GM06990 (cell line): ENCODE results near the gene UPK3A.
"Not testable (repeated sequence)": the region's sequence is repeated elsewhere in the genome, so short reads cannot be mapped to it uniquely, and the experiment has no call there.

Source experiments
- DNase-seq: peaks from one replicate; pipeline ENCODE4 v3.0.0-alpha.2; 2011; ENCODE audit not compliant: insufficient read length; ENCODE audit errors: extremely low read depth
- H3K27me3 ChIP-seq: replicated peaks from 2 replicates; pipeline ENCODE4 v1.6.0; 2011; ENCODE audit warnings: low read length; ENCODE audit not compliant: control insufficient read depth, insufficient read depth
- H3K36me3 ChIP-seq: 2 replicates; pipeline ENCODE4 v1.5.1; 2011; ENCODE audit warnings: low read length; ENCODE audit not compliant: control insufficient read depth, insufficient read depth
- H3K4me3 ChIP-seq: replicated peaks from 2 replicates; pipeline ENCODE4 v1.5.1; 2011; ENCODE audit warnings: low read depth, mild to moderate bottlenecking, control low read depth, low read length
- CTCF ChIP-seq: IDR thresholded peaks from 2 replicates; pipeline ENCODE4 v1.5.1; 2011; ENCODE audit warnings: low read length, control low read depth, mild to moderate bottlenecking, inconsistent platforms; ENCODE audit not compliant: insufficient read depth, poor library complexity, severe bottlenecking

The UPK3A gene

GRCh38 chr22:45322873-45323525 is 38.2 kb downstream of the UPK3A start:
- H3K36me3 ChIP-seq, result peaks cover 4% of the 10 kb centered on the region
- TF ChIP-seq CTCF, result no peak
- no peaks in the 10 kb centered on the region for H3K27me3 ChIP-seq
- H3K4me3 ChIP-seq, result no peak overlapping the region
- DNase-seq, result no peak

- Histone ChIP-seq H3K27me3 (no peaks in the 10 kb centered on the region), H3K36me3 (peaks cover 4% of the 10 kb centered on the region), H3K4me3 (no peak overlapping the region)
- TF ChIP-seq CTCF, result no peak
- no peak for DNase-seq
These were observed 38.9 kb downstream of the UPK3A start for GRCh38 chr22:45323695-45324094.

- DNase-seq, result no peak
- Histone ChIP-seq H3K4me3 (no peak overlapping the region), H3K27me3 (no peaks in the 10 kb centered on the region), H3K36me3 (peaks cover 4% of the 10 kb centered on the region)
- no peak for TF ChIP-seq CTCF
These were observed 39.6 kb downstream of the UPK3A start for GRCh38 chr22:45324311-45324711.

- not testable (repeated sequence) for H3K36me3 ChIP-seq
These were observed 43.5 kb downstream of the UPK3A start for GRCh38 chr22:45328261-45328660.

GRCh38 chr22:45328822-45329529 is 44.2 kb downstream of the UPK3A start:
- Histone ChIP-seq H3K27me3 (no peaks in the 10 kb centered on the region), H3K36me3 (peaks cover 4% of the 10 kb centered on the region)

More at GRCh38 chr22:45328261-45328660, 43.5 kb downstream of the UPK3A start:
- H3K4me3 ChIP-seq, H3K27me3 ChIP-seq: not testable (repeated sequence)
- peak; percentile 42 for DNase-seq

More at GRCh38 chr22:45328822-45329529, 44.2 kb downstream of the UPK3A start:
- H3K4me3 ChIP-seq, result no peak overlapping the region
- DNase-seq, result no peak
- no peak for TF ChIP-seq CTCF
